HEK293 (cell line): ENCODE results near the gene XIRP2.

ENCODE experiments used
- CTCF ChIP-seq: fragments of 450-650 bp; formaldehyde crosslinking; IDR thresholded peaks from 2 replicates; pipeline ENCODE4 v1.5.1; 2016; ENCODE audit warnings: missing biosample characterization, missing genetic modification characterization
- PATZ1 ChIP-seq: fragments of 450-650 bp; formaldehyde crosslinking; IDR thresholded peaks from 2 replicates; pipeline ENCODE4 v1.5.1; 2016; ENCODE audit warnings: missing biosample characterization, missing genetic modification characterization
- ZNF549 ChIP-seq: fragments of 450-650 bp; IDR thresholded peaks from 2 replicates; pipeline ENCODE4 v1.5.1; 2018; ENCODE audit warnings: missing biosample characterization, missing genetic modification characterization, mild to moderate bottlenecking, inconsistent platforms, moderate library complexity
- ZNF561 ChIP-seq: fragments of 450-650 bp; IDR thresholded peaks from 2 replicates; pipeline ENCODE4 v1.5.1; 2018; ENCODE audit warnings: missing biosample characterization, missing genetic modification characterization, borderline replicate concordance

GRCh38 chr2:167018590-167018989 is 130.3 kb downstream of the XIRP2 start:
- TF ChIP-seq CTCF: no peak
- no peak for TF ChIP-seq PATZ1 (tag by site-specific recombination)
- no peak for TF ChIP-seq ZNF549 (tag by site-specific recombination)
- no peak for TF ChIP-seq ZNF561 (tag by site-specific recombination)
